PFSK-1 (cell line): ENCODE data around the gene PPM1B.

Experiments
- FOXP2 ChIP-seq: optimal IDR thresholded peaks from 2 replicates; pipeline ENCODE3; 2011; ENCODE audit warnings: borderline replicate concordance, control low read depth, inconsistent platforms; ENCODE audit not compliant: insufficient read depth; ENCODE audit errors: extremely low read length, extremely low read depth
- POLR2AphosphoS5 ChIP-seq: IDR thresholded peaks from 2 replicates; pipeline ENCODE4 v1.6.1; 2012; ENCODE audit warnings: low read depth, mild to moderate bottlenecking, control low read depth, low read length, moderate library complexity
- REST ChIP-seq, 2 experiments: IDR thresholded peaks; 2 replicates each; pipeline versions ENCODE4 v1.6.1 to v1.8.0; 2011 to 2012; ENCODE audit warnings: low read depth in 2 of 2, low read length in 2 of 2, control low read depth in 1 of 2, inconsistent platforms in 1 of 2, mild to moderate bottlenecking in 1 of 2, moderate library complexity in 1 of 2; ENCODE audit not compliant: insufficient read depth in 1 of 2
- SIN3A ChIP-seq: IDR thresholded peaks from 2 replicates; pipeline ENCODE4 v1.6.1; 2012; ENCODE audit warnings: mild to moderate bottlenecking, low read length, moderate library complexity, borderline replicate concordance; ENCODE audit not compliant: insufficient read depth
- TAF1 ChIP-seq: IDR thresholded peaks from 2 replicates; pipeline ENCODE4 v1.6.1; 2012; ENCODE audit warnings: low read length, control low read depth, borderline replicate concordance; ENCODE audit not compliant: insufficient read depth

PPM1B gene

GRCh38 chr2:44186810-44187209, 18.1 kb downstream of the PPM1B start:
- TF ChIP-seq FOXP2 = no peak
- no peak for TF ChIP-seq TAF1
- TF ChIP-seq SIN3A = no peak
- TF ChIP-seq REST (IDR thresholded peaks at IDR 0.05; ENCODE audit: insufficient read depth in 1 of 2, low read depth in 2 of 2, low read length in 2 of 2) = no peak
- no peak for TF ChIP-seq POLR2AphosphoS5

- no peak for TF ChIP-seq REST (IDR thresholded peaks at IDR 0.05; ENCODE audit: insufficient read depth in 1 of 2, low read depth in 2 of 2, low read length in 2 of 2)
- TF ChIP-seq SIN3A = no peak
- TF ChIP-seq TAF1 = no peak
These were observed 18.6 kb downstream of the PPM1B start for GRCh38 chr2:44187251-44187650.

GRCh38 chr2:44188696-44189095, 20.0 kb downstream of the PPM1B start:
- no peak for TF ChIP-seq SIN3A
- TF ChIP-seq POLR2AphosphoS5 = no peak
- no peak for TF ChIP-seq REST (IDR thresholded peaks at IDR 0.05; ENCODE audit: insufficient read depth in 1 of 2, low read depth in 2 of 2, low read length in 2 of 2)
- no peak for TF ChIP-seq TAF1
- no peak for TF ChIP-seq FOXP2

GRCh38 chr2:44189104-44189503, 20.4 kb downstream of the PPM1B start:
- TF ChIP-seq SIN3A (no peak), FOXP2 (no peak), REST (IDR thresholded peaks at IDR 0.05; ENCODE audit: insufficient read depth in 1 of 2, low read depth in 2 of 2, low read length in 2 of 2) (no peak), POLR2AphosphoS5 (no peak)

GRCh38 chr2:44190526-44190925, 21.9 kb downstream of the PPM1B start:
- TF ChIP-seq TAF1 = no peak
- TF ChIP-seq FOXP2 = no peak
- no peak for TF ChIP-seq SIN3A
- TF ChIP-seq REST (IDR thresholded peaks at IDR 0.05; ENCODE audit: insufficient read depth in 1 of 2, low read depth in 2 of 2, low read length in 2 of 2) = no peak
- no peak for TF ChIP-seq POLR2AphosphoS5
